SK-N-SH treated with all-trans-retinoic acid at 6 μM for 48 hours (cell line): ENCODE data around the gene SLMAP.

ENCODE experiments used
- ATAC-seq: fragments of 200-7000 bp; cut with Tn5 transposase; 3 replicates; pipeline ENCODE4 v1.9.1; 2020; ENCODE audit warnings: mild to moderate bottlenecking, moderate library complexity
- ARNTL ChIP-seq: fragments of 450-650 bp; formaldehyde crosslinking; IDR thresholded peaks from 2 replicates; pipeline ENCODE4 v1.5.0; 2020; ENCODE audit warnings: low read depth, mild to moderate bottlenecking, moderate library complexity, borderline replicate concordance
- BACH2 ChIP-seq: fragments of 250-450 bp; sonication (Bioruptor Pico); IDR thresholded peaks from 2 replicates; pipeline ENCODE4 v1.9.0; 2021; ENCODE audit warnings: mild to moderate bottlenecking, borderline replicate concordance
- CSDC2 ChIP-seq: fragments of 250-450 bp; sonication (Bioruptor Pico); IDR thresholded peaks from 2 replicates; pipeline ENCODE4 v1.5.0; 2020; ENCODE audit warnings: mild to moderate bottlenecking, moderate library complexity
- CSRNP3 ChIP-seq: fragments of 250-450 bp; sonication (Bioruptor Pico); IDR thresholded peaks from 2 replicates; pipeline ENCODE4 v1.5.1; 2021; ENCODE audit warnings: mild to moderate bottlenecking, moderate library complexity
- ESRRG ChIP-seq: fragments of 250-450 bp; sonication (Bioruptor Pico); IDR thresholded peaks from 2 replicates; pipeline ENCODE4 v1.6.1; 2021; ENCODE audit warnings: mild to moderate bottlenecking
- GLIS3 ChIP-seq: fragments of 250-450 bp; sonication (Bioruptor Pico); IDR thresholded peaks from 2 replicates; pipeline ENCODE4 v1.5.0; 2020; ENCODE audit warnings: mild to moderate bottlenecking, moderate library complexity
- ISL1 ChIP-seq: fragments of 250-450 bp; sonication (Bioruptor Pico); IDR thresholded peaks from 2 replicates; pipeline ENCODE4 v2.1.2; 2022; ENCODE audit warnings: mild to moderate bottlenecking, moderate library complexity
- OSR1 ChIP-seq: fragments of 250-450 bp; sonication (Bioruptor Pico); IDR thresholded peaks from 2 replicates; pipeline ENCODE4 v1.8.0; 2022; ENCODE audit warnings: moderate library complexity, mild to moderate bottlenecking, inconsistent platforms
- PATZ1 ChIP-seq: fragments of 250-450 bp; sonication (Bioruptor Pico); IDR thresholded peaks from 2 replicates; pipeline ENCODE4 v1.8.0; 2020; ENCODE audit warnings: mild to moderate bottlenecking, moderate library complexity, borderline replicate concordance
- PPARA ChIP-seq: fragments of 250-450 bp; sonication (Bioruptor Pico); IDR thresholded peaks from 2 replicates; pipeline ENCODE4 v1.5.0; 2020; ENCODE audit warnings: mild to moderate bottlenecking, borderline replicate concordance
- RARB ChIP-seq: fragments of 250-450 bp; sonication (Bioruptor Pico); IDR thresholded peaks from 2 replicates; pipeline ENCODE4 v1.8.0; 2021; ENCODE audit warnings: mild to moderate bottlenecking, moderate library complexity
- SNAI2 ChIP-seq: fragments of 250-450 bp; sonication (Bioruptor Pico); IDR thresholded peaks from 2 replicates; pipeline ENCODE4 v1.5.0; 2020; ENCODE audit warnings: mild to moderate bottlenecking, moderate library complexity
- TCF4 ChIP-seq: fragments of 250-450 bp; sonication (Bioruptor Pico); IDR thresholded peaks from 2 replicates; pipeline ENCODE4 v1.8.0; 2021; ENCODE audit warnings: mild to moderate bottlenecking, moderate library complexity, borderline replicate concordance
- TOX ChIP-seq: fragments of 250-450 bp; sonication (Bioruptor Pico); IDR thresholded peaks from 2 replicates; pipeline ENCODE4 v1.8.0; 2021; ENCODE audit warnings: mild to moderate bottlenecking, moderate library complexity, borderline replicate concordance
- TSHZ2 ChIP-seq: fragments of 250-450 bp; sonication (Bioruptor Pico); IDR thresholded peaks from 2 replicates; pipeline ENCODE4 v1.5.0; 2020; ENCODE audit warnings: mild to moderate bottlenecking, moderate library complexity
- ZC3H10 ChIP-seq: fragments of 250-450 bp; sonication (Bioruptor Pico); IDR thresholded peaks from 2 replicates; pipeline ENCODE4 v1.5.1; 2021; ENCODE audit warnings: mild to moderate bottlenecking, moderate library complexity
- ZFP3 ChIP-seq: fragments of 250-450 bp; sonication (Bioruptor Pico); IDR thresholded peaks from 2 replicates; pipeline ENCODE4 v1.5.0; 2020; ENCODE audit warnings: mild to moderate bottlenecking, moderate library complexity
- ZFP30 ChIP-seq: fragments of 450-650 bp; formaldehyde crosslinking; IDR thresholded peaks from 2 replicates; pipeline ENCODE4 v1.5.0; 2022; ENCODE audit warnings: mild to moderate bottlenecking, moderate library complexity
- ZNF565 ChIP-seq: fragments of 450-650 bp; formaldehyde crosslinking; conservative IDR thresholded peaks from 2 replicates; pipeline ENCODE4 v1.5.0; 2020; ENCODE audit warnings: low read depth, mild to moderate bottlenecking, moderate library complexity
- ZNF70 ChIP-seq: fragments of 450-650 bp; formaldehyde crosslinking; IDR thresholded peaks from 2 replicates; pipeline ENCODE4 v1.5.0; 2020; ENCODE audit warnings: mild to moderate bottlenecking, moderate library complexity
- ZNF8 ChIP-seq: fragments of 450-650 bp; formaldehyde crosslinking; IDR thresholded peaks from 2 replicates; pipeline ENCODE4 v1.5.0; 2020; ENCODE audit warnings: mild to moderate bottlenecking, moderate library complexity
- TF ChIP-seq, protein P1 (sequence below): fragments of 250-450 bp; sonication (Bioruptor Pico); IDR thresholded peaks from 2 replicates; pipeline ENCODE4 v1.8.0; 2021; ENCODE audit warnings: low read depth, mild to moderate bottlenecking, moderate library complexity, borderline replicate concordance

Gene SLMAP

DNA sequence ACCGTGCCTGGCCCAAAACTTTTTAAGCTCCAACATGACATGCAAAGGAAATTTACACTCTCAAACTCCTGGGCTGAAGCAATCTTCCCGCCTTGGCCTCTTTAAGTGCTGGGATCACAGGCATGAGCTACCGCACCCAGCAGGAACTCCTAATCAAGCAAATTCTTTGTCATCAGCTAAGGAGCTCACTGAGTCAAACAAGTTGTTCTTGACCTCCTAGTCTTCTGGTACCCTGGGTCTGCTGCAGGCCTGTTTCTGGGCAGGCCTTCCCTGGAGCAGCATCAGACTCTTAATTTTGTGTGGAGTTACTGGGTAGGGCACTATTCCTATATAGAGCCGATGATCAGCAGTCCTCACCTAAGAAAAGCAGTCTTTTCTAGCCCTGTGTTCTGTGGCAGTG, 183.7 kb downstream of the SLMAP start:
- TF ChIP-seq GLIS3 (CRISPR knock-in tag) (no peak), PPARA (CRISPR knock-in tag) (no peak), TSHZ2 (no peak), ZFP30 (CRISPR knock-in tag) (no peak), ZFP3 (CRISPR knock-in tag) (no peak), SNAI2 (CRISPR knock-in tag) (no peak), PATZ1 (CRISPR knock-in tag) (no peak), ARNTL (CRISPR knock-in tag) (no peak), CSRNP3 (no peak), TCF4 (no peak), ZNF70 (CRISPR knock-in tag) (no peak), ZNF565 (CRISPR knock-in tag) (no peak), CSDC2 (no peak), BACH2 (CRISPR knock-in tag) (no peak), ESRRG (CRISPR knock-in tag) (no peak), ZC3H10 (CRISPR knock-in tag) (no peak), ISL1 (CRISPR knock-in tag) (no peak), TOX (CRISPR knock-in tag) (no peak)
- TF ChIP-seq, protein P1, sequence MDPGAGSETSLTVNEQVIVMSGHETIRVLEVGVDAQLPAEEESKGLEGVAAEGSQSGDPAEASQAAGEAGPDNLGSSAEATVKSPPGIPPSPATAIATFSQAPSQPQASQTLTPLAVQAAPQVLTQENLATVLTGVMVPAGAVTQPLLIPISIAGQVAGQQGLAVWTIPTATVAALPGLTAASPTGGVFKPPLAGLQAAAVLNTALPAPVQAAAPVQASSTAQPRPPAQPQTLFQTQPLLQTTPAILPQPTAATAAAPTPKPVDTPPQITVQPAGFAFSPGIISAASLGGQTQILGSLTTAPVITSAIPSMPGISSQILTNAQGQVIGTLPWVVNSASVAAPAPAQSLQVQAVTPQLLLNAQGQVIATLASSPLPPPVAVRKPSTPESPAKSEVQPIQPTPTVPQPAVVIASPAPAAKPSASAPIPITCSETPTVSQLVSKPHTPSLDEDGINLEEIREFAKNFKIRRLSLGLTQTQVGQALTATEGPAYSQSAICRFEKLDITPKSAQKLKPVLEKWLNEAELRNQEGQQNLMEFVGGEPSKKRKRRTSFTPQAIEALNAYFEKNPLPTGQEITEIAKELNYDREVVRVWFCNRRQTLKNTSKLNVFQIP (CRISPR knock-in tag), result no peak
- no peak for ATAC-seq

- ATAC-seq, result no peak
- TF ChIP-seq CSDC2 (no peak), GLIS3 (CRISPR knock-in tag) (no peak), CSRNP3 (no peak), TOX (CRISPR knock-in tag) (no peak), ZNF8 (CRISPR knock-in tag) (no peak), PATZ1 (CRISPR knock-in tag) (no peak), OSR1 (CRISPR knock-in tag) (no peak), TSHZ2 (no peak), RARB (CRISPR knock-in tag) (no peak), ZNF70 (CRISPR knock-in tag) (no peak), PPARA (CRISPR knock-in tag) (no peak), ZFP3 (CRISPR knock-in tag) (no peak), ZFP30 (CRISPR knock-in tag) (no peak), ARNTL (CRISPR knock-in tag) (no peak), SNAI2 (CRISPR knock-in tag) (no peak), TCF4 (no peak), ZC3H10 (CRISPR knock-in tag) (no peak)
- TF ChIP-seq, protein P1 (CRISPR knock-in tag), result no peak
Measured at GRCh38 chr3:57942388-57942787, 186.3 kb downstream of the SLMAP start.
